Thoracic aorta (tissue), 2 donors: ENCODE data around the gene ORM2. TPM values are rescaled to one million over a fixed set of nuclear protein-coding genes. Genes with fewer than 3 reads are reported as not detected.

Experiments
- ATAC-seq: fragments of 150-250 bp; one replicate; pipeline ENCODE4 v1.8.0; 2017; ENCODE audit warnings: low read depth; ENCODE audit not compliant: insufficient number of reproducible peaks, low FRiP score
- DNase-seq: peaks from one replicate; pipeline ENCODE4 v3.0.0-alpha.2; 2020; ENCODE audit warnings: low spot score
- H3K27ac ChIP-seq, 2 donors: fragments of 200-600 bp; sonication (generic); 1 replicate in 1 of 2; 2 replicates in 1 of 2; pipeline ENCODE4 v1.5.1; 2016; ENCODE audit warnings: mild to moderate bottlenecking in 2 of 2, moderate library complexity in 2 of 2
- H3K27me3 ChIP-seq: fragments of 200-600 bp; sonication (generic); replicated peaks from 2 replicates; pipeline ENCODE4 v1.6.0; 2016; ENCODE audit warnings: mild to moderate bottlenecking; ENCODE audit not compliant: insufficient read depth
- H3K36me3 ChIP-seq: fragments of 200-600 bp; sonication (generic); one replicate; pipeline ENCODE4 v1.5.1; 2016
- H3K4me1 ChIP-seq, 2 donors: fragments of 200-600 bp; sonication (generic); 1 replicate in 1 of 2; 2 replicates in 1 of 2; pipeline versions ENCODE4 v1.5.1 to v1.6.0; 2016; ENCODE audit warnings: low read depth in 2 of 2, mild to moderate bottlenecking in 1 of 2; ENCODE audit not compliant: control insufficient read depth in 1 of 2
- H3K4me3 ChIP-seq: fragments of 200-600 bp; sonication (generic); 2 replicates; pipeline ENCODE4 v1.5.1; 2016; ENCODE audit warnings: mild to moderate bottlenecking
- H3K9me3 ChIP-seq: fragments of 200-600 bp; sonication (generic); 2 replicates; pipeline ENCODE4 v1.5.1; 2016
- CTCF ChIP-seq: fragments of 200-600 bp; sonication (generic); IDR thresholded peaks from one replicate; pipeline ENCODE4 v1.5.1; 2019; ENCODE audit warnings: antibody characterized with exemption
- total RNA-seq, 2 donors: library from RNA; depleted of rRNA; stranded (reverse); fragments of >200 nt; gene quantifications; one replicate each; pipeline versions ENCODE4 v1.1.0 to v1.2.3, GENCODE V29; 2016

The ORM2 gene
- total RNA-seq, 2 donors from 2014 or later, result not detected

- DNase-seq (no peak), ATAC-seq (no peak)
- H3K36me3 ChIP-seq, result peaks cover 8% of the 10 kb centered on the region
- TF ChIP-seq CTCF, result no peak
- H3K4me1 ChIP-seq, result peaks cover 6 to 23% of the 10 kb centered on the region in 2 donors
- no peaks in the 10 kb centered on the region for H3K27me3 ChIP-seq
- no peak overlapping the region for H3K4me3 ChIP-seq
- H3K9me3 ChIP-seq, result no peaks in the 10 kb centered on the region
- H3K27ac ChIP-seq, result peak overlapping the region in 1 of 2 donors; percentile 25
Measured at GRCh38 chr9:114287001-114287762, 42.5 kb upstream of the ORM2 start.

- Histone ChIP-seq H3K4me1 (peaks cover 6 to 26% of the 10 kb centered on the region in 2 donors), H3K4me3 (no peak overlapping the region), H3K27me3 (no peaks in the 10 kb centered on the region), H3K36me3 (peaks cover 8% of the 10 kb centered on the region), H3K27ac (peak overlapping the region in 1 of 2 donors; percentile 25), H3K9me3 (no peaks in the 10 kb centered on the region)
- DNase-seq, result no peak
- TF ChIP-seq CTCF, result no peak
- ATAC-seq, result no peak
Measured at GRCh38 chr9:114287763-114288192, 41.9 kb upstream of the ORM2 start.

GRCh38 chr9:114288193-114289091 lies 41.2 kb upstream of the ORM2 start:
- TF ChIP-seq CTCF, result no peak
- ATAC-seq (no peak), DNase-seq (peak; percentile 1)
- H3K27me3 ChIP-seq, result no peaks in the 10 kb centered on the region
- H3K4me3 ChIP-seq, result no peak overlapping the region
- no peaks in the 10 kb centered on the region for H3K9me3 ChIP-seq
- H3K27ac ChIP-seq, result peak overlapping the region in 1 of 2 donors; percentile 25
- peaks cover 8% of the 10 kb centered on the region for H3K36me3 ChIP-seq
- peaks cover 6 to 26% of the 10 kb centered on the region in 2 donors for H3K4me1 ChIP-seq

GRCh38 chr9:114289106-114289505 lies 40.6 kb upstream of the ORM2 start:
- no peak for ATAC-seq
- TF ChIP-seq CTCF, result no peak
- H3K36me3 ChIP-seq, result peaks cover 8% of the 10 kb centered on the region
- no peak overlapping the region for H3K27ac ChIP-seq
- no peaks in the 10 kb centered on the region for H3K27me3 ChIP-seq
- H3K4me1 ChIP-seq, result peaks cover 6 to 26% of the 10 kb centered on the region in 2 donors
- H3K9me3 ChIP-seq, result no peaks in the 10 kb centered on the region
- DNase-seq, result peak; percentile 1
- H3K4me3 ChIP-seq, result no peak overlapping the region
